Neural cell (in vitro differentiated cells): ENCODE measurements around the gene CDK5RAP2.

Source experiments
- EP300 ChIP-seq: fragments of 450-650 bp; conservative IDR thresholded peaks from 2 replicates; pipeline ENCODE4 v1.6.1; 2014; ENCODE audit warnings: antibody characterized with exemption, mild to moderate bottlenecking, moderate library complexity; ENCODE audit not compliant: poor library complexity, severe bottlenecking
- EZH2 ChIP-seq: fragments of 200-600, 300-800 bp; shearing (Covaris generic), sonication (generic); IDR thresholded peaks from 2 replicates; pipeline ENCODE4 v1.6.1; 2014; ENCODE audit warnings: antibody characterized with exemption, low read length, borderline replicate concordance, mild to moderate bottlenecking; ENCODE audit not compliant: insufficient read depth, poor library complexity, severe bottlenecking
- MXI1 ChIP-seq: fragments of 450-650 bp; conservative IDR thresholded peaks from 2 replicates; pipeline ENCODE4 v1.6.1; 2014; ENCODE audit warnings: antibody characterized with exemption, mild to moderate bottlenecking; ENCODE audit not compliant: poor library complexity, severe bottlenecking
- RAD21 ChIP-seq: fragments of 450-650 bp; conservative IDR thresholded peaks from 2 replicates; pipeline ENCODE4 v1.6.1; 2014; ENCODE audit warnings: antibody characterized with exemption, mild to moderate bottlenecking, moderate library complexity
- SMC3 ChIP-seq: fragments of 450-650 bp; conservative IDR thresholded peaks from 2 replicates; pipeline ENCODE4 v1.6.1; 2014; ENCODE audit warnings: antibody characterized with exemption, mild to moderate bottlenecking, moderate library complexity; ENCODE audit not compliant: poor library complexity
- TAF1 ChIP-seq: IDR thresholded peaks from 2 replicates; pipeline ENCODE4 v1.6.1; 2012; ENCODE audit warnings: low read depth
- TF ChIP-seq, protein P1 (sequence below): fragments of 450-650 bp; IDR thresholded peaks from 2 replicates; pipeline ENCODE4 v1.5.1; 2014; ENCODE audit warnings: antibody characterized with exemption, mild to moderate bottlenecking, moderate library complexity; ENCODE audit not compliant: poor library complexity, severe bottlenecking
- TF ChIP-seq, protein P2 (sequence below): IDR thresholded peaks from 2 replicates; pipeline ENCODE4 v1.6.1; 2012; ENCODE audit warnings: borderline replicate concordance

DNA sequence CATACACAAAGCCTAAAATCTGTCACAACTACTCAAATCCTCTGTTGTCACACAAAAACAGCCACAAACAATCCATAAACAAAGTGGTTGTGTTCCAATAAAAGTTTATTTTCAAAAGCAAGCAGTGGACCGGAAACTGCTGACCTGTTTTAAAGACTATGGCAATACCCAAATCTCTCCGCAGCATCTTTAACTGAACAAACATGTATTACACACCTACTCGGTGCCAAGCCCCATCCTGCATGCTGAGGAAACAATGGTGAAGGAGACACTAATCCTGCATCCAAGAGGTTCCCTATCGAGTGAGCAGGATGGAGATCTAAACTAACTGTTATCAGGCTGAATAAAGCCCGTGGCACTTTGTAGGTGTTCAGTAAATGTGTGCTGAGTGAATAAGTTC is 11.2 kb downstream of the CDK5RAP2 start:
- TF ChIP-seq, protein P1, sequence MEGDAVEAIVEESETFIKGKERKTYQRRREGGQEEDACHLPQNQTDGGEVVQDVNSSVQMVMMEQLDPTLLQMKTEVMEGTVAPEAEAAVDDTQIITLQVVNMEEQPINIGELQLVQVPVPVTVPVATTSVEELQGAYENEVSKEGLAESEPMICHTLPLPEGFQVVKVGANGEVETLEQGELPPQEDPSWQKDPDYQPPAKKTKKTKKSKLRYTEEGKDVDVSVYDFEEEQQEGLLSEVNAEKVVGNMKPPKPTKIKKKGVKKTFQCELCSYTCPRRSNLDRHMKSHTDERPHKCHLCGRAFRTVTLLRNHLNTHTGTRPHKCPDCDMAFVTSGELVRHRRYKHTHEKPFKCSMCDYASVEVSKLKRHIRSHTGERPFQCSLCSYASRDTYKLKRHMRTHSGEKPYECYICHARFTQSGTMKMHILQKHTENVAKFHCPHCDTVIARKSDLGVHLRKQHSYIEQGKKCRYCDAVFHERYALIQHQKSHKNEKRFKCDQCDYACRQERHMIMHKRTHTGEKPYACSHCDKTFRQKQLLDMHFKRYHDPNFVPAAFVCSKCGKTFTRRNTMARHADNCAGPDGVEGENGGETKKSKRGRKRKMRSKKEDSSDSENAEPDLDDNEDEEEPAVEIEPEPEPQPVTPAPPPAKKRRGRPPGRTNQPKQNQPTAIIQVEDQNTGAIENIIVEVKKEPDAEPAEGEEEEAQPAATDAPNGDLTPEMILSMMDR, result no peak
- TF ChIP-seq EZH2 (no peak), TAF1 (no peak), MXI1 (no peak), SMC3 (no peak), EP300 (no peak), RAD21 (no peak)
- TF ChIP-seq, protein P2, sequence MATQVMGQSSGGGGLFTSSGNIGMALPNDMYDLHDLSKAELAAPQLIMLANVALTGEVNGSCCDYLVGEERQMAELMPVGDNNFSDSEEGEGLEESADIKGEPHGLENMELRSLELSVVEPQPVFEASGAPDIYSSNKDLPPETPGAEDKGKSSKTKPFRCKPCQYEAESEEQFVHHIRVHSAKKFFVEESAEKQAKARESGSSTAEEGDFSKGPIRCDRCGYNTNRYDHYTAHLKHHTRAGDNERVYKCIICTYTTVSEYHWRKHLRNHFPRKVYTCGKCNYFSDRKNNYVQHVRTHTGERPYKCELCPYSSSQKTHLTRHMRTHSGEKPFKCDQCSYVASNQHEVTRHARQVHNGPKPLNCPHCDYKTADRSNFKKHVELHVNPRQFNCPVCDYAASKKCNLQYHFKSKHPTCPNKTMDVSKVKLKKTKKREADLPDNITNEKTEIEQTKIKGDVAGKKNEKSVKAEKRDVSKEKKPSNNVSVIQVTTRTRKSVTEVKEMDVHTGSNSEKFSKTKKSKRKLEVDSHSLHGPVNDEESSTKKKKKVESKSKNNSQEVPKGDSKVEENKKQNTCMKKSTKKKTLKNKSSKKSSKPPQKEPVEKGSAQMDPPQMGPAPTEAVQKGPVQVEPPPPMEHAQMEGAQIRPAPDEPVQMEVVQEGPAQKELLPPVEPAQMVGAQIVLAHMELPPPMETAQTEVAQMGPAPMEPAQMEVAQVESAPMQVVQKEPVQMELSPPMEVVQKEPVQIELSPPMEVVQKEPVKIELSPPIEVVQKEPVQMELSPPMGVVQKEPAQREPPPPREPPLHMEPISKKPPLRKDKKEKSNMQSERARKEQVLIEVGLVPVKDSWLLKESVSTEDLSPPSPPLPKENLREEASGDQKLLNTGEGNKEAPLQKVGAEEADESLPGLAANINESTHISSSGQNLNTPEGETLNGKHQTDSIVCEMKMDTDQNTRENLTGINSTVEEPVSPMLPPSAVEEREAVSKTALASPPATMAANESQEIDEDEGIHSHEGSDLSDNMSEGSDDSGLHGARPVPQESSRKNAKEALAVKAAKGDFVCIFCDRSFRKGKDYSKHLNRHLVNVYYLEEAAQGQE, result no peak
